Skin epidermis (tissue), 12 donors: ENCODE results near the gene YTHDC2.

ENCODE experiments used
- H3K27ac ChIP-seq, 21 experiments: fragments of 200-600 bp; sonication (generic) in 11 of 21; one replicate each; pipeline ENCODE4 v1.5.0; 2020; ENCODE audit warnings: mild to moderate bottlenecking in 3 of 21, inconsistent platforms in 2 of 21, moderate library complexity in 2 of 21
- H3K4me3 ChIP-seq, 7 experiments: fragments of 200-600 bp; sonication (generic) in 2 of 7; one replicate each; pipeline ENCODE4 v1.5.0; 2020; ENCODE audit warnings: inconsistent platforms in 2 of 7, mild to moderate bottlenecking in 2 of 7, moderate library complexity in 1 of 7

YTHDC2 gene

DNA sequence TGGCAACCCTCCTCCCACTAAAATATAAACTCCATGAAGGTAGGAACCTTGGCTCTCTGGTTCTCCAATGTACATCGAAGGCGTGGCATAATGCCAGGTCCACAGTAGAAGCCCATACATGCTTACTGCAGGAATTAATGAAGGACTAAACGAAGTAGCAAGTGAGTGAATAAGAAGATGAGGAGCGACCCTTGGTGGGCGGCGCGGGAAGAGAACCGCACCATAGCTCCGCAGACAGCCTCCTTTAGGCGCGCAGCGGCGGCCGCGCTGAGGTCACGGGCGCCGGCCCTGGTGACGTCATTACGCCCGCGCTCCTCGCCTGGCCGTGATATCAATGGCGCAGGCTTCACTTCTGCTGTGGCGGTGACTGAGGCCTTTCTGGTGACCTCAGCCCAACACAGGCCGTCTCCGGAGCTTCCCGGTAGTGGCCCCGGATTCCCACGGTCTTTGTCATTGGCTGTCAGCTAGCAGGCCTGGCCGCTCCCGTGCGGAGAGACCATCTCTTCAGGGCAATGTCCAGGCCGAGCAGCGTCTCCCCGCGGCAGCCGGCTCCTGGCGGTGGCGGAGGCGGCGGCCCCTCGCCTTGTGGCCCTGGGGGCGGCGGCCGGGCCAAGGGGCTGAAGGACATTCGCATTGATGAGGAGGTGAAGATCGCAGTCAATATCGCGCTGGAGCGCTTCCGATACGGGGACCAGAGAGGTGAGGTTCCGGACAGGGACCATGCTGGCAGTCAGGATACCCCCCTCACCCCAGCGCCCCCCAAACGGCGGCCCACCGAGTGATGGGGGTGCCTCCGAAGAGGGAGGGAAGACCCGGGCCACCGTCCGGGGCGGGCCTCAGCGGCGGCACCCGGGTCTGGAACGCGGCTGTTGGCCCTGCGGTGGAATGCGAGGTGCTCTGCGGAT is at the start of gene YTHDC2:
TSS of gene YTHDC2 (plus strand) at position 311 of the 905 bp plus-strand sequence. CDS start at position 513, 202 bp downstream.
- H3K4me3 ChIP-seq, result peak within 1 kb of the TSS; percentile 67 to 96 (median 80)
- H3K27ac ChIP-seq, result peak within 1 kb of the TSS; percentile 71 to 100 (median 93)

GRCh38 chr5:113474100-113474728 is 39.3 kb upstream of the YTHDC2 start:
- Histone ChIP-seq H3K27ac (no peak overlapping the region), H3K4me3 (no peak overlapping the region)

GRCh38 chr5:113478691-113479090 is 34.8 kb upstream of the YTHDC2 start:
- Histone ChIP-seq H3K4me3 (no peak overlapping the region), H3K27ac (no peak overlapping the region)

- Histone ChIP-seq H3K4me3 (no peak overlapping the region), H3K27ac (no peak overlapping the region)
Observed at GRCh38 chr5:113480243-113480642, 33.3 kb upstream of the YTHDC2 start.

DNA sequence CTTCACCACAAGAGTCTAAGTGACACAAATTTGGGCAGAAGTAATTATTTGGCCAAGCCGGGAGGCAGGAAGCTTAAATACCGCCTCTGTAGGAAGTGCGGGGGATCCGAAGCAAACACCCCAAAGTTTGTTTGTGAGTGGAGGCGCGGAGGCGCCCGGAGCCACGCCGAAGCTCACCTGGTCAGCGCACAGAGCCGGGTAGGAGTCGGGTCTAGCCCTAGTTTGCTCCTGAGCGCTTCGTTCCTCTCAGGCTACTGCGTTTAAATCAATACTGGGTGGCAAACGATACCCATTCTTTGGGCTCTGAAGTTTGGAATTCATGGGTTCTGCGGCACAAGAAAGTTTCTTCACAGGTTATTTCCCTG is 26.1 kb upstream of the YTHDC2 start:
- Histone ChIP-seq H3K27ac (peak overlapping the region in 15 of 21 experiments; percentile 3 to 89 (median 65)), H3K4me3 (peak overlapping the region; percentile 46 to 73 (median 58))

DNA sequence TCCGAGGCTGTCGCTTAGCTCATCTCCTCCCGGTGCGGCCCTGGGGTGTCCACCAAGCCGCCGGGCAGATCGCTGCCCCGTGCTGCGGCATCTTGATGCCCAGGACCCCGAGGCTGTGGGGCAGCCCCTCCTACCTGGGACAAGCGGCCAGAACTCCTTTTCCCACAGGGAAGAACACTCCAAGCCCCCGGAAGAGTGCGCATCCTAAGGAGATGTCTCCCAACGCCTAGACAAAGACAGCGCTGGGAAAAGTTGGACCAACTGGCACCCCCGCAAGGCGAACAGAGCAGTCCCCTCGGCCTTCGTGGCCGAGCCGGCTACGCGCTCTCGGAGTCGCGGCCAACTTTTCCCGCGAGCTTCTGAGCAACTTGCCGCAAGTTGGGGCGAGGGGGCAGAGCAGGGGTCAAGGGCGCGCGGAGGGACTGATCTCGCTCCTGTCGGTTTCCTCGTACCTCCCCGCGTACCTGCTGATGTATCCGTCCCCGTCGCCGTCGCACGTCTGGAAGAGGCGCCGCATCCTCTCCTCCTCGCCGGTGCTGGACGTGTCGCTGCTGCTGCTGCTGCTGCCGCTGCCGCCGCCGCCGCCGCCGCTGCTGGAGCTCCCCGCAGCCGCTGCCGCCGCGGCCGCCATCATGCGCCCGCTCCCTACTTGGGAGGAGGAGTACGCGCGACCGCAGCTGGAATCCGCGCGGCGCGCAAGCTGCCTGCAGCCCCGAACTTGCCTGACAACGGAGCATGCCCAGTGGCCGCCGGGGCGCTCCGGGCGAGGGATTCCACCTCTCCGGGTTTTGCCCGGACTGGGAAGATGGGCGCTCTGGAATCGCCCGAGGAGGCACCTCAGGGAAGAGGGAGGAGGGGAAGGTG is 25.5 kb upstream of the YTHDC2 start, which contains the start of gene MCC:
TSS of gene MCC (minus strand) at position 673 of the 864 bp plus-strand sequence.
- peak within 1 kb of the TSS; percentile 46 to 73 (median 58) for H3K4me3 ChIP-seq
- peak within 1 kb of the TSS in 19 of 21 experiments; percentile 7 to 89 (median 64) for H3K27ac ChIP-seq

DNA sequence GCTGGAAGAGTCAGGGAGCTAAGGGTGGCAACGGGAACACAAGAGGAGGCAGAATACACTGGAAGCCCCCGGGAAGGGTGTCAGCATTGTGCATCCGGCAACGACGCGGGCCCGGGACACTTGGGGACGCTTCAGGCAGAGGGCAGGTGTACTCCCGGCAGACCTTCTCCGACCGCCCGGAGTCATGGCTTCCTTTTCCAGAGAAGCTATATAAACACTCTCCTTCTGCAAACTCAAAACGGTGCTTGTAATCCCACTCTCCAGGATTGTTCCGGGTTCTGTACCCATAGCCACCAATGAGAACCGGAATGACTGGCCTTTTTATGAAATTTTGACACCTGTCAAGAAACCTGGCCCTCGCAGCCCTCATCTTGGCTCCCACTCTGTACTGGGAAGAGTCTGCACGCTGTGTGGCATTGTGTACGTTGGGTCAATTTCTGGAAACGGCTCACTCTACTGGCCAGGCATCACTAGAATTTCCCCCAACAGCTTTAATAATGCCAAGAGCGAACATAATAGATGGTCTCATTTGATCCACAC is 24.8 kb upstream of the YTHDC2 start:
- H3K4me3 ChIP-seq, result peak overlapping the region; percentile 46 to 73 (median 58)
- H3K27ac ChIP-seq, result peak overlapping the region in 17 of 21 experiments; percentile 7 to 89 (median 65)

GRCh38 chr5:113489299-113489698 is 24.2 kb upstream of the YTHDC2 start:
- H3K4me3 ChIP-seq, result no peak overlapping the region
- H3K27ac ChIP-seq, result peak overlapping the region in 11 of 21 experiments; percentile 0 to 89 (median 60)

DNA sequence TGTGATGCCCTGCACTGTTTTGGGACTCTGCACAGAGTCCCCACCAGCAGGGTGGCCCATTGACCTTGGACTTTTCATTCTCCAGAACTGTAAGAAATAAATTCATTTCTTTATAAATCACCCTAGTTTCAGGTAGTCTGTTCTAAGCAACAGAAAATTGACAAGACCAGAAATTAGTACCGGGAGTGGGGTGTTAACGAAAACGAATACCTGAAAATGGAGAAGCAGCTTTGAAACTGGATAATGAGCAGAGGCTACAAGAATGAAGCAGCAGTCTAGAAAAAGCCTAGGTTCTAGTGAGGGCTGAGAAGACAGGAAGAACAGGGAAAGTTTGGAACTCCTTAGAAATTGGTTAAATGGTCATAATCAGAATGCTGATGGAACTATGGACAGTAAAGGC is 23.2 kb upstream of the YTHDC2 start:
- peak overlapping the region in 1 of 21 experiments; percentile 72 for H3K27ac ChIP-seq
- H3K4me3 ChIP-seq, result no peak overlapping the region

GRCh38 chr5:113491022-113491421 is 22.5 kb upstream of the YTHDC2 start:
- Histone ChIP-seq H3K27ac (no peak overlapping the region), H3K4me3 (no peak overlapping the region)

- Histone ChIP-seq H3K4me3 (no peak overlapping the region), H3K27ac (no peak overlapping the region)
Observed at GRCh38 chr5:113493446-113493845, 20.0 kb upstream of the YTHDC2 start.

- no peak overlapping the region for H3K27ac ChIP-seq
- H3K4me3 ChIP-seq, result no peak overlapping the region
Observed at GRCh38 chr5:113495422-113495841, 18.1 kb upstream of the YTHDC2 start.

- no peak overlapping the region for H3K27ac ChIP-seq
- H3K4me3 ChIP-seq, result no peak overlapping the region
Observed at GRCh38 chr5:113502073-113502472, 11.4 kb upstream of the YTHDC2 start.

- no peak overlapping the region for H3K27ac ChIP-seq
Observed at GRCh38 chr5:113503146-113503545, 10.3 kb upstream of the YTHDC2 start.

DNA sequence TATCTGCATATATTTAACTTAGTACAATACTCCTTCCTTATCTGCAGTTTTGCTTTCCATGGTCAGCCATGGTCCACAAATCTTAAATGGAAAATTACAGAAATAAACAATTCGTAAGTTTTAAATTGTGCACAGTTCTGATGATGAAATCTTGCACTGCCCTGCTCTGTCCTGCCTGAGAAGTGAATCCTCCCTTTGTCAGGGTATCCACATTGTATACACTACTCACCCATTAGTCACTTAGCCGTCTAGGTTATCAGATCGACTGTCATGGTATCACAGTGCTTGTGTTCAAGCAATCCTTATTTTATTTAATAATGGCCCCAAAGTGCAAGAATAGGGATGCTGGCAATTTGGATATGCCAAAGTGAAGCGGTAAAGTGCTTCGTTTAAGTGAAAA is 8.3 kb upstream of the YTHDC2 start:
- Histone ChIP-seq H3K4me3 (no peak overlapping the region), H3K27ac (no peak overlapping the region)

More at GRCh38 chr5:113503146-113503545, 10.3 kb upstream of the YTHDC2 start:
- H3K4me3 ChIP-seq, result no peak overlapping the region

DNA sequence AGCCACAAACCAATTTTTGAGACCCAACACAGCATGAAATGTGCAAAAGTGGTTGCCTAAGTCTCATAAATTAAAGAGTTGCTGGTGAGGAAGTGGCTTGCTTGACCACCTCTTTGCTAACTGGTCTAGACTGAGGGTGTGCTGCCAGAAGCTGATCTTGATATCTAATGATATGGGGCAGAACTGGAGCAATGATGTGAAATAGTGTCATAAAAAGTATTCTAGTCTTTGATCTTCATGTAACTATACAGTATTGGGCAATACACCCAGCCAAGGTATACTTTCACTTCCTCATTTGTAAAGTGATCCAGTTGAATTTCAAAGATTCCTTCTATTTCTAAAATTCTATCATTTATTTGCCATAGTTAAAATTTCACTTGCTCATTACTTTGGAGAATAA is 5.9 kb upstream of the YTHDC2 start:
- Histone ChIP-seq H3K4me3 (no peak overlapping the region), H3K27ac (no peak overlapping the region)

DNA sequence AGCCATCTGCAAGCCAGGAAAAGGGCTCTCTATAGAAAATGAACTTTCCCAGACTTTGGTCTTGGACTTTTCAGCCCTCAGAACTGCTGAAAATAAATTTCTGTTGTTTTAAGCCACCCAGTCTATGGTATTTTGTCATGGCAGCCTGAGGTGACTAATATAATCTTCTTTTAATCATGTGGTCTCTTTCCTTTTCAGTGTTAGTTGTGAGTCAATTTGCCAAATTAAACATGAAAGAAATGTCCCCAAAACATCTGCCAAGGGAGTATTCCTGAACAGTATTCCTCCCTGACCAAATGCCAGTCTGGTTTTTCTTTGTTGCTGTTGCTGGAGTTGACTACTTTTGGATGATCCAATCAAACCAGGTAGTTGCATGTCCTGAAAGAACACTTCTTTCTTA is 4.7 kb upstream of the YTHDC2 start:
- no peak overlapping the region for H3K27ac ChIP-seq
- H3K4me3 ChIP-seq, result no peak overlapping the region

- Histone ChIP-seq H3K4me3 (no peak overlapping the region), H3K27ac (no peak overlapping the region)
Observed at GRCh38 chr5:113510836-113511451, 2.5 kb upstream of the YTHDC2 start.

DNA sequence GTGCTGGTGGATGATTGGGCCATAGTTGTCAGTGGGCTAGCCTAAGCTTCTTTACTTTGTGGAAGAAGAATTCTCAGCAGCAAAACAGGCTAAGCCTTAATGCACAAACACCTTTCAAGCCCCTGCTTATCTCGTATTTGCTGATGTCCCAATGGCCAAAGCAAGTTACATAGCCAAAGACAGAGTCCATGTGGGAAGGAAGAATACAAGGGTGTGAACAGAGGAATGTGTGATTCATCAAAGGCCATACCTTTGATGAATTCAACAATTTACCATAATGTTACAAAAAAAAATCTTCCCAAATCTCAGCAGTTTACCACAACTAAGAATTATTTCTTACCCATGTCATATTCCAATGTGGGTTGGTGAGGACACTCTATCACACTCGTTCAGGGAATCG is 1.2 kb upstream of the YTHDC2 start:
- no peak overlapping the region for H3K4me3 ChIP-seq
- H3K27ac ChIP-seq, result no peak overlapping the region
